Measurements from ENCODE around the gene TOP2A. TPM values are rescaled to one million over a fixed set of nuclear protein-coding genes. Genes with fewer than 3 reads are reported as not detected.

TOP2A gene
- total RNA-seq, 6 experiments from 2014 or later, result 0.22 to 7.3 (median 3.0) TPM

DNA sequence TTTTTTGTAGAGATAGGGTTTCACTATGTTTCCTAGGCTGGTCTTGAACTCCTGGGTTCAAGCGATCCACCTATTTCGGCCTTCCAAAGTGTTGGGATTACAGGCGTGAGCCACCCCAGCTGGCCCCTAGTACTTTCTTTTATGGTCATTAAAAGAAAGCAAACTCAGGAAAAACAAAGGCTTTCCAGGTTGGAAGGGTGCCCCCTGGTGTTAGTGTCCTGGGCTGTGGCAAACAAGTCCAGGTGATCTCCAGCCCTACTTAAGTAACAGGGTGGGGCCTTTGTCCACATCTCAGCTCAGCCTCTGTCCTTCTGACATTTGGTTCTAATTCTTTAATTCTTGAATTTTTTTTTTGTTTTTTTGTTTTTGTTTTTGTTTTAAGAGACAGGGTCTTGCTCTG is 32.5 kb upstream of the TOP2A start:
- DNase-seq, result peak in 2 of 3 donors; percentile 63 to 75
- peak overlapping the region; percentile 72 to 98 (median 86) for H3K27ac ChIP-seq
- H3K4me3 ChIP-seq, result peak overlapping the region in 1 of 3 donors; percentile 94
- 0% methylated on average over 1 of the region's 3 CpGs for WGBS (ENCODE audit: insufficient coverage, low coverage, low lambda C conversion rate, missing lambda C conversion rate)
- intact Hi-C loops (cut with DNase I), result no loop called here
- H3K9me3 ChIP-seq, result no peaks in the 10 kb centered on the region
- peaks cover 0 to 80% (median 34%) of the 10 kb centered on the region in 4 donors for H3K4me1 ChIP-seq
- no peak for ATAC-seq
- TF ChIP-seq POLR2A (IDR thresholded peaks at IDR 0.05), result no peak
- TF ChIP-seq, protein P1, sequence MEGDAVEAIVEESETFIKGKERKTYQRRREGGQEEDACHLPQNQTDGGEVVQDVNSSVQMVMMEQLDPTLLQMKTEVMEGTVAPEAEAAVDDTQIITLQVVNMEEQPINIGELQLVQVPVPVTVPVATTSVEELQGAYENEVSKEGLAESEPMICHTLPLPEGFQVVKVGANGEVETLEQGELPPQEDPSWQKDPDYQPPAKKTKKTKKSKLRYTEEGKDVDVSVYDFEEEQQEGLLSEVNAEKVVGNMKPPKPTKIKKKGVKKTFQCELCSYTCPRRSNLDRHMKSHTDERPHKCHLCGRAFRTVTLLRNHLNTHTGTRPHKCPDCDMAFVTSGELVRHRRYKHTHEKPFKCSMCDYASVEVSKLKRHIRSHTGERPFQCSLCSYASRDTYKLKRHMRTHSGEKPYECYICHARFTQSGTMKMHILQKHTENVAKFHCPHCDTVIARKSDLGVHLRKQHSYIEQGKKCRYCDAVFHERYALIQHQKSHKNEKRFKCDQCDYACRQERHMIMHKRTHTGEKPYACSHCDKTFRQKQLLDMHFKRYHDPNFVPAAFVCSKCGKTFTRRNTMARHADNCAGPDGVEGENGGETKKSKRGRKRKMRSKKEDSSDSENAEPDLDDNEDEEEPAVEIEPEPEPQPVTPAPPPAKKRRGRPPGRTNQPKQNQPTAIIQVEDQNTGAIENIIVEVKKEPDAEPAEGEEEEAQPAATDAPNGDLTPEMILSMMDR (IDR thresholded peaks at IDR 0.05), result peak; percentile 56 to 64 (median 61)
- no peaks in the 10 kb centered on the region for H3K27me3 ChIP-seq
- H3K36me3 ChIP-seq, result peaks cover 9 to 37% (median 24%) of the 10 kb centered on the region in 4 donors

DNA sequence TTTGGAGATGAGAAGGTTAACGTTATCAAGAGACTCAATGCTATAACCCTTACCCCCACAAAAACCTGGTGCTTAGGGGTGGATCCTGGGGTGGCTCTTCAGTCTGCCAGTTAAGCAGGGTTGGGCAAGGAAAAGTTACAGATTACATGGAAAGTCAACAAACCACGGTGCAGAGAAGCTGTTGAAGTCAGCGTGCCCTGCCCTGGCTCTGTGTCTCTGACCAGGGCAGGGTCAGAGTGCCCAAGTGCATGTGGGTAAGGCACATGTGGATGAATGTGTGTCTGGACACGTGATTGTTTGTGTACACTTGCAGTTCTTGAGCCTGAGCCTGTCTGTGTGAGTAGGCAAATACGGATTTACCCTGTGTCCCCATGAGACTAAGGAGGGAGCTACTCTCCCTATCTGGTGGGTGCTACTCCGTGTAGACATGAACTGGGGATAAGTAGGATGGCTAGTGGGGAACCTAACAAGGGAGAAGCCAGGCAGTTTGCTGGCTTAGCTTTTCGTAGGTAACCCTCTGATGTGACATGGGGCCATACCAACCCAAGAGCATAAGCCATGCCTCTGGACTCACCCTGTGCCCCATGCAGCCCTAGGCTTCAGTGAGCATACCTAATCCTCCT is 31.1 kb upstream of the TOP2A start:
- no peaks in the 10 kb centered on the region for H3K27me3 ChIP-seq
- H3K4me1 ChIP-seq, result peaks cover 0 to 66% (median 26%) of the 10 kb centered on the region in 4 donors
- H3K9me3 ChIP-seq, result no peaks in the 10 kb centered on the region
- peak overlapping the region; percentile 72 to 98 (median 92) for H3K27ac ChIP-seq
- peak; percentile 82 for TF ChIP-seq POLR2A (IDR thresholded peaks at IDR 0.05)
- TF ChIP-seq, protein P1 (IDR thresholded peaks at IDR 0.05), result no peak
- WGBS (ENCODE audit: insufficient coverage, low coverage, low lambda C conversion rate, missing lambda C conversion rate), result 13% methylated on average over 5 of the region's 7 CpGs
- H3K36me3 ChIP-seq, result peaks cover 7 to 23% (median 15%) of the 10 kb centered on the region in 4 donors
- ATAC-seq (peak; percentile 31 to 66 (median 52)), DNase-seq (peak; percentile 84 to 94 (median 90))
- H3K4me3 ChIP-seq, result peak overlapping the region in 2 of 3 donors; percentile 89 to 94
- intact Hi-C loops (cut with DNase I), result loop anchor here (5.0 to 10.0 kb wide), 2 partner anchors 86 to 99 kb away; no protein-coding TSS in a partner anchor

DNA sequence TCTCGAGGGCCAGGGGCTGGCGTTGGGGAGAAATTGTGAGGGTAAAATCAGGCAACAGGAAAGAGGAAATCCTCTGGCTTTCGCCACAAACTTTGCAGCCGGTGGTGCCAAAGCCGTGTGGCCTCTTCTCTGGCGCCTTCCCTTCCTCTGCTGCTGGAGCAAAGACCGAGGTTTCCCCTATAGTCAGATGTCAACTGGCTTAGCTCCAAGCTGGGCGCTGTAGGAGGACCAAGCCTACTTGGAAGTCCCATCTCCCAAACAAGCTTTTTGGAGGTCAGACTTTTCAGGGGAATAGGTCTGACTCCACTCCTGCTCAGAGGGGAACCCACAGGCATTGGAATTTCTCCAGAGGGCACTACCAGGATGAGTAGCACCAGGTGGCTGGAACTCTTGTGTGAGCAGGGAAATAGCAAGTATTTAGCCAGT is 30.5 kb upstream of the TOP2A start:
- Histone ChIP-seq H3K36me3 (peaks cover 1 to 18% (median 10%) of the 10 kb centered on the region in 4 donors), H3K27ac (peak overlapping the region; percentile 72 to 98 (median 92)), H3K9me3 (no peaks in the 10 kb centered on the region), H3K4me3 (peak overlapping the region; percentile 88 to 94 (median 89)), H3K4me1 (peaks cover 0 to 64% (median 25%) of the 10 kb centered on the region in 4 donors), H3K27me3 (no peaks in the 10 kb centered on the region)
- peak; percentile 5 to 24 (median 14) for ATAC-seq
- intact Hi-C loops (cut with DNase I), result loop anchor here (5.0 to 10.0 kb wide), 2 partner anchors 87 to 99 kb away; no protein-coding TSS in a partner anchor
- peak; percentile 72 to 87 (median 85) for DNase-seq
- TF ChIP-seq, protein P1 (IDR thresholded peaks at IDR 0.05), result no peak
- peak; percentile 32 for TF ChIP-seq POLR2A (IDR thresholded peaks at IDR 0.05)
- 3% methylated on average over 6 of the region's 8 CpGs for WGBS (ENCODE audit: insufficient coverage, low coverage, low lambda C conversion rate, missing lambda C conversion rate)

DNA sequence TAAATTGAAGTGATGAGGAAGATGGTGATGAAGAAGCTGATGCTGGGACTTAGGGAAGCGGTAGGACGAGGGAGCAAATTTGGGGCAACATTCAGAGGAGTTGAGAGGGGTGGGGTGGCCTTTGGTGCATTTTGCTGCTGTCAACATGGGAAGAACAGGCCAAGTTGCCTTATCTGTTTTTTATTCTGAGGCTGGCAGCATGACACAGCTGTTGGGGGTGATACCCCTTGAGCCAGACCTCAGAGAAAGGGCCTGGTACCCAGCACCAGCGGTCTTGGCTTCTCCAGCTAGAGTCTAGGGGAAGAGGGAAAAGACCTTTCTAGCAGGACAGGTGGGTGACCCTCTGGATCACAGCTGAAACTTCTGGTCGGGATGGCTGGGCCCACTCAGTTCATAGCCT is 30.1 kb upstream of the TOP2A start:
- ATAC-seq, result peak in 1 of 4 donors; percentile 1
- peaks cover 0 to 62% (median 24%) of the 10 kb centered on the region in 4 donors for H3K4me1 ChIP-seq
- WGBS (ENCODE audit: insufficient coverage, low coverage, low lambda C conversion rate, missing lambda C conversion rate), result 13% methylated on average over 4 of the region's 4 CpGs
- peak overlapping the region; percentile 72 to 98 (median 92) for H3K27ac ChIP-seq
- TF ChIP-seq POLR2A (IDR thresholded peaks at IDR 0.05), result no peak
- TF ChIP-seq, protein P1 (IDR thresholded peaks at IDR 0.05), result no peak
- no peaks in the 10 kb centered on the region for H3K27me3 ChIP-seq
- intact Hi-C loops (cut with DNase I), result loop anchor here (5.0 to 10.0 kb wide), 2 partner anchors 87 to 99 kb away; no protein-coding TSS in a partner anchor
- H3K9me3 ChIP-seq, result no peaks in the 10 kb centered on the region
- H3K4me3 ChIP-seq, result peak overlapping the region; percentile 88 to 94 (median 89)
- H3K36me3 ChIP-seq, result peaks cover 0 to 13% (median 7%) of the 10 kb centered on the region in 4 donors
- no peak for DNase-seq
